IPS-11a (cell line): ENCODE measurements around the gene ACBD6.

Experiments used
- H3K4me3 ChIP-seq: one replicate; pipeline ENCODE4 v1.5.1; 2013; ENCODE audit warnings: low read depth, low read length, control low read depth

The ACBD6 gene

DNA sequence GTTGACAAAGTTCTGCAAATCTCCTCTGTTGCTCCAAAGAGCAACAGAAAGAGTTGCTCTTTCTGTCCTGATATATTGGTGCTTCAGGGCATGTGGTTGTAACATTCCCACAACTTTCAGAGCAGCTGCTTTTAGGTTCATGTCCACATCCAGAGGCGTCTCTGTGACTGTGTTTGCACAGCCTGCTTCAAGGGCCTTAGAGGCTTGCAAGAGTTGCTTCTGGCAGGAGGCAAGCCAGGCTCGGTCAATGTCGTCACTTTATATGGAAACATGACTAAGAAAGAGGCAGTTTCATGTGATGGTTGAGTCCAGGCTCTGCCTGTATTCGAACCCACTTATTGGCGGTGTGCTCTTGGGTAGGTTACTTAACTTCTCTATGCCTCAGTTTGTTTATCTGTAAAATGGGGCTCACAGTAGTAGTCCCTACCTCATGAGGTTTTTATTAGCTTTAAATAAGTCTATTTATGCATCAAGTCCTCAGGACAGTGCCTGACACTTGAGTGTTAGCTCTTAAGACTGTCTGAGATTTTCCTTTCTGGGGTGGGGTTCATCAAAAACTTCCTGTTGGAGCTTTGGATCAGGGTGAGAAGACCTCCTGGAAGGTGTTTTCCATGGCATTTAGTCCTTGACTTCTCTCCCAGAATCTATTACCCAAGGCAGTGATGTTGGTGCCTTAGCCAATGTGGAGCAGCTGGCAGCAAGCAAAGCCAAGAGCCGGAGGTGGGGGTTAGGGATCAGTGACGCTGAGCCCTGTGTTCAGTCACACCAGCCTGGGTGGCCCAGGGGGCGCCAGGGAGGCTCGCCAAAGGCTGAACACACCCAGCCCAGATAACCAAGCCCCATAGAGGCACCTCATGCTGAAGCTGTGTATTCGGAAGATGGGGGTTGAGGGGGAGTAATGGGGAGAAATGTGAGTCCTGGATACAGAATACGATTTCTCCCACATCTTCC lies 253.4 kb downstream of the ACBD6 start:
- no peak overlapping the region for H3K4me3 ChIP-seq

DNA sequence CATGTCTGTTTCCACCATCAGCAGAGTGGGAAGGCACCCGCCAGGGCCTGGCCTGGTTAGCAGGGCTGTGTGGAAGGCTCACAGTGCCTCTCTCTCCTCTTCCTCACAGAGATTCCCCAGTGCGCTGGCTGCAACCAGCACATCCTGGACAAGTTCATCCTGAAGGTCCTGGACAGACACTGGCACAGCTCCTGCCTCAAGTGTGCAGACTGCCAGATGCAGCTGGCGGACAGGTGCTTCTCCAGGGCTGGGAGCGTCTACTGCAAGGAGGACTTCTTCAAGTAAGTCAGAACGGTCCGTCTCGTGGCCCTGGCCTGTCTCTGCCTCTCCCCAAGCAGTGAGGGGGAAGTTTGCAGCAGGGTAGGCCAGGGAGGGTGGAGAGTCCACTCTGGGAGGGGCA lies 254.2 kb downstream of the ACBD6 start:
- H3K4me3 ChIP-seq: no peak overlapping the region

DNA sequence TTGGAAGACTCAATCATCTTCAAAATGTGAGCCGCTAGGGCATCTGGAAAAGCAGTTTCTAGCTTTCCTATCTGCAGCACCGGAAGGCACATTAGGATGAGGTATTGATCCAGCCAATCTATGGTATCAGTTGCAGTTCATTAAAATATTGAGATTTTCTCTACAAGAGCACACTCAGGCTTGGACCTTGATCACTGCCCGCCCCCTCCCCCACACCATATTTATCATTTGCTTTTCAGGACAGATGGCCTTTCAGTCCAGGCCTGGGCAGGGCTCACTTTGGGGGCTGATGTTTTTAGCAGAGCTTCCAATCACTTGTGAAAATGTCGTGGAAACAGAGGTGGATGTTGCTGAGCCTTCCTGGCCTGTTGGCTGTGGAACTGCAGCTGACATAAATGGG lies 254.8 kb downstream of the ACBD6 start:
- H3K4me3 ChIP-seq: no peak overlapping the region

DNA sequence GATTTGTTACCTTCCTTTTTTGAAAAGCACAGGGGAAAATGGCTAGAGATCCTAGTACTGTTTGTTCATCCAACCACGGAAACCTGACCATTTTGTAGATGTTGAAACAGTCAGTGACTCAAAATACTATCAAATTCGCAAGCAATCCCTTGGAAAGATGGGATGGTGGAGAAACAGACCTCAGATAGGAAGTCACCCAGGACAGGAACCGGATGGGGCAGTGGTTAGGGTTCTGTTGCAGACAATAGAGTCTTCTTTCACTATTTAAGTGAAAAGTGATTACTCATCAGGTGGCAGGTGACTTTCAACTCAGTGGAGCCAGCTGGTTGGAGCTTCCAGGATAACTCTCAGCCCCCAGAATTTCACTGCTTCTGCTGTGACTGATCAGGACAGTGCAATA lies 255.3 kb downstream of the ACBD6 start:
- no peak overlapping the region for H3K4me3 ChIP-seq

DNA sequence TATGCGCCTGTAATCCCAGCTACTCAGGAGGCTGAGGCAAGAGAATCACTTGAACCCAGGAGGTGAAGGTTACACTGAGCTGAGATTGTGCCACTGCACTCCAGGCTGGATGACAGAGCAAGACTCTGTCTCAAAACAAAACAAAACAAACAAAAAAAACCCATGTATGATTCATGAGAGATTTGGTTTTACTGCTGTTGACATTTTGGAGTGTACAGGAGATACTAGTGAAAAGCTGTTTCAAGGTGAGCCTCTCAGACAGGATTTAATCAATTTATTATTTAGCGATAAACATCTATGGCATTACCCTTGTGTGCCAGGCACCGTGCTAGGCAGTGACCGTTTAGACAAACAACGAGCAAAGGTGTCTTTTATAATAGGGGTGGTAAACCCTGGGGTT lies 255.8 kb downstream of the ACBD6 start:
- H3K4me3 ChIP-seq: no peak overlapping the region

DNA sequence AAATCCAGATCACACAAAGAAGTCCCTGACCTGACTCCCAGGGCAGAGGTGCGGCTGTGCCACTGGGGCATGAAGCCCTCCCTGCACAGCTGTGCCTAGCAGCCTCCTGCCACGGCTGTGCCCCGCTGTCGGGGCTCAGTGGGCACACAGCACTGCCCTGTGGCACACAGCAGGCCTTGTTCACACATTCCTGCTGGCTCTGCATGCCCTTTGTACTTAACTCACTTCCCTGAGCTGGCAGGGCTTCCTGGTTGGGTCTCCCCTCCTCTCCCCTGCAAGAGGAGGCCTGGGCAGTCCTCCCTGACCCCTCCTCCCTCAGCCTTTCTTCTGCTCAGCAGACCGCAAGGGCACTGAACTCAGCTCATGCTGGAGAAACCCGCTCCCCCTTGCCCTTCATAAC lies 257.5 kb downstream of the ACBD6 start:
- no peak overlapping the region for H3K4me3 ChIP-seq

DNA sequence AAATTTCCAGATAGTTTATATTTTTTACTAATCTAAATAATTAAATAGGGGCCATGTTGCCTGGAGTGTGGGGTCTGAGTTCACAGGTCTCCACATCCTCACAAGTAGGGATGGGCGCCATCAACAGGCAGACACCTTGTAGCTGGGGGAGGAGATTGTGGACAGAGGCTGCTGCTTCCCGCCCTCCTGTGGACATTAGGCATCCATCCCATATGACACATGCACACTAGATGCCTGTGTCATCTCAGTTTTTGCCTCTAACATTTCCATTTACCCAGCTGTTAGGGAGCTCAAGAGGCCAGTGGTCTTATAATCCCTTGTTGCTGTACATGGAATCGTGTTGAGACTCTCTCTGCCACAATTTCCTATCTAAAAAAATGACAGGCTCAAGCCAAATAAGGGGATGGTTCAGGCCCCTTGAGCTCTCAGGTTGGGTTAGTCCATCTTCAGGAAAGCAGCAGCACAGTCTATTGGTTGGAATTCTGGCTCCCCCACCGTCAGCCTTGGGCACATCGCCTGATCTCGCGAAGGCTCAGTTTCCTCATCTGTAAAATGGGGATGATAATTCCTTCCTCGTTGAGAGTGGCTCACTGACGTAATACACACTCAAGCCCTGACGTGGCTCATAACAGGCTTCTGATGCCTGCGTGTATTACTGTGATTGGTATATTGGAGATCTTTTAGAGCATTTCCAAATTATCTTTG lies 258.7 kb downstream of the ACBD6 start:
- no peak overlapping the region for H3K4me3 ChIP-seq

DNA sequence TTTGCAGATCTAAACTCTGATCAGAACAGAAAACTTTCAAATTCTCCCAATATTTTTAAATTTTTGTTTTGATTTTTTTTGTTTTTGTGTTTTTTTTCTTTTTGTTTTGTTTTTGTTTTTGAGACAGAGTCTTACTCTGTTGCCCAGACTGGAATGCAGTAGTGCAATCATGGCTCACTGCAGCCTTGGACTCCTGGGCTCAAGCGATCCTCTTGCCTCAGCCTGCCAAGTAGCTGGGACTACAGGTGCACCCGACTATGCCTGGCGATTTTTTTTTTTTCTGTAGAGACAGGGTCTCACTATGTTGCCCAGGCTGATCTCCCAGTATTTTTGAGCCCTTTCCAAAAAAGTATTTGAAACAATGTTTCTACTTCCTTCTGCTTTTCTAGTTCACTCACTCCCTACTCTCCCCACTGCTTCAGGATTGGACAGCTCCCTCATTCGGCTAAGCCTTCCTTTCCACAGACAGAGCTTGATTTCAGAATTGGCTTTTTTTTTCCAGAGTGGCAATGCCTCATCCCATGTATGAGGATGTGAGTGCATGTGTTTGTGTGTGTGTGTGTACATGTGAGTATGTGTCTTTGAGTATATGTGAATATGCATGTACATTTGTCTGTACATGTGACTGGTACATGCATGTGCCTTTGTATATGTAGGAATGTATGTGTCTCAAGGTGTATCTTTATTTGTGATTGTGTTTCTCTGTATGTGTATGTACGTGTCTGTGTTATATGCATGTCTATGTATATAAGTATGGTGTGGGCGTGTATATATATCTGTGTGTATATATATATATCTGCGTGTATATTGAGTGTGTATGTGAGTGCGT lies 260.4 kb downstream of the ACBD6 start:
- H3K4me3 ChIP-seq: no peak overlapping the region

DNA sequence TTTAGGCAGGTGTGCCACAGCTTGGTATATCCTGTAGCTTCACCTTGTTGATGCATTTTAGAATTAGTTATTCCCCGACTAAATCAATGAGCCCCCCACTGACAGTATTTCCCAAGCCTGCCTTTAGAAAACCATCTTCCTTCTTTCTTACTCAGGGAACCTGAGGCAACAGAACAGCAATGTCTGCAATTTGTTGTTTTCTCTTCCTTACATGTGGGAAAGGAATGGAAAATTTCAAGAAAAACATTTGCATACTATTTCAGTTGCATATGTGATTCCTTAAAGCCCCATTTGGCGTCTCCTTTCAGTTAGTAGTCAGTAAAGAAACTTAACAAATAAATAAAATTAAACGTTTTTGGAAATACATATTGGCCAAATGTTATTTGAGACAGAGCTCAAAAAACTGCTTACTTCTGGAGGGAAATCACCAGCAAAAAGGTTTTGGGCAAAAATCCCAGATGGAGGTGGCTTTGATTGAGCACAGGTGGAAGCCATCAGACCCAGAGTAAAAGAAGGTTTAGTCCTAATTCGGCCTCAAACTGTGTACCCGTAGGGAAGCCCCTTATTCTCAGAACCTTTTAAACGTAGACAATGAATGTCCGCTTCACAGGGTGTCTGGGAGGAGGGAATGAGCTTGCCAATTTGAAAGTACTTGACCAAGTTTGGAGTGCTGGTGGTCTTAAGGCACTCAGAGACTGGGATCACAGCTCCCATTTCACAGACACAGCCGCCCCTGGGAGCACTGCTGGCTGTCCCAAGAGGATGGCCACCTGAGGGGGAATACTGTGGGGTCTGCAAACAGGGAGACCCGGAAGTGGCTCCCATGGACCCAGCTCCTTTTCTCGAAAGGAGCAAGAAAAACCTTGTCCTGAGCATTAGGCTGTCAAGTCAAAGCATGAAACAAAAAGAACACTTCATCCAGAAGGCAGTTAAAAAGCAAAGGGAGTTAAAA lies 263.0 kb downstream of the ACBD6 start:
- no peak overlapping the region for H3K4me3 ChIP-seq

DNA sequence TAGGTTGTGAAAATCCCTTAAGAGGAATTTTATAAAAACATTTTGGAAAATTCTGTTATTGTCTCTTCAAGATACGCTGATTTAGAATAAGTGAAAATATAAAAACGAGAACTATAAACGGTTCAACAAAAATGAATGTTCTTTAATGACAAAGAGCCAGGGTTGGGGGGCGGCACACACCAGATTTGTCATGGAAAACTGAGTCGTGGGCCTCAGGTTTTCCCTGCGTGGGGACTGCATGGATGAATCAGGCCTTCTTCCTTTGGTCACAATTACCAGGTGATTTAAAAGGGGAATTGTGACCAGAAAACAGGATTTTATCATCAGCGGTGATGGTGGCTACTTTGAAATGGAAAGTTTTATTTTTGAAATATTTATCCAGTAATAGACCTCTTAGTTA lies 263.7 kb downstream of the ACBD6 start:
- no peak overlapping the region for H3K4me3 ChIP-seq
